Subcutaneous adipose tissue (tissue), 4 donors: Measurements from ENCODE around the gene DPH6. TPM values are rescaled to one million over a fixed set of nuclear protein-coding genes. Genes with fewer than 3 reads are reported as not detected.

Experiments
- total RNA-seq, 4 donors: library from RNA; depleted of rRNA; stranded (reverse); fragments of >200 nt; gene quantifications; one replicate each; pipeline ENCODE4 v1.1.0, GENCODE V29; 2016
- TF ChIP-seq, protein P1 (sequence below): fragments of 450-650 bp; IDR thresholded peaks from one replicate; pipeline ENCODE4 v1.5.1; 2016; ENCODE audit warnings: low read depth, mild to moderate bottlenecking, control low read depth, antibody characterized with exemption, moderate library complexity

The DPH6 gene
- total RNA-seq, 4 donors from 2014 or later = 10.2 to 22.3 (median 20.1) TPM

DNA sequence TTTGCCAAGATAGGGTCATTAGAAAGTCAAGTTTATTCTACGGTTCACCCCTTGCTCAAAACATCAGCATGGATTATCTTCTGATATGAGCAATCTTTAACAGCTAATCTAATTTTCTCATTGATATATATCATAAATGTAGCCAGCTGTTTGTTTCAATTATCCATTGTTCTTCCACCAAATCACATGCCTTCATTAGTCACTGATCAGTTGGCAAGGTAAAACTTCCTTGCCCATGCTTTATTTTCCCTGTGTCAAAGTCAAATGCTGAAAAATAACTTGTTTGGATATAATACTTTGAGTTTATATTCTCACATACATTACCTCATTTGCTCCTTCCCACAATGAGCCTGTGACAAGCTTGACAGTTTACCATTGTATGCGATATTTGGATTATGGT lies 60.6 kb downstream of the DPH6 start:
- TF ChIP-seq, protein P1, sequence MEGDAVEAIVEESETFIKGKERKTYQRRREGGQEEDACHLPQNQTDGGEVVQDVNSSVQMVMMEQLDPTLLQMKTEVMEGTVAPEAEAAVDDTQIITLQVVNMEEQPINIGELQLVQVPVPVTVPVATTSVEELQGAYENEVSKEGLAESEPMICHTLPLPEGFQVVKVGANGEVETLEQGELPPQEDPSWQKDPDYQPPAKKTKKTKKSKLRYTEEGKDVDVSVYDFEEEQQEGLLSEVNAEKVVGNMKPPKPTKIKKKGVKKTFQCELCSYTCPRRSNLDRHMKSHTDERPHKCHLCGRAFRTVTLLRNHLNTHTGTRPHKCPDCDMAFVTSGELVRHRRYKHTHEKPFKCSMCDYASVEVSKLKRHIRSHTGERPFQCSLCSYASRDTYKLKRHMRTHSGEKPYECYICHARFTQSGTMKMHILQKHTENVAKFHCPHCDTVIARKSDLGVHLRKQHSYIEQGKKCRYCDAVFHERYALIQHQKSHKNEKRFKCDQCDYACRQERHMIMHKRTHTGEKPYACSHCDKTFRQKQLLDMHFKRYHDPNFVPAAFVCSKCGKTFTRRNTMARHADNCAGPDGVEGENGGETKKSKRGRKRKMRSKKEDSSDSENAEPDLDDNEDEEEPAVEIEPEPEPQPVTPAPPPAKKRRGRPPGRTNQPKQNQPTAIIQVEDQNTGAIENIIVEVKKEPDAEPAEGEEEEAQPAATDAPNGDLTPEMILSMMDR = no peak

DNA sequence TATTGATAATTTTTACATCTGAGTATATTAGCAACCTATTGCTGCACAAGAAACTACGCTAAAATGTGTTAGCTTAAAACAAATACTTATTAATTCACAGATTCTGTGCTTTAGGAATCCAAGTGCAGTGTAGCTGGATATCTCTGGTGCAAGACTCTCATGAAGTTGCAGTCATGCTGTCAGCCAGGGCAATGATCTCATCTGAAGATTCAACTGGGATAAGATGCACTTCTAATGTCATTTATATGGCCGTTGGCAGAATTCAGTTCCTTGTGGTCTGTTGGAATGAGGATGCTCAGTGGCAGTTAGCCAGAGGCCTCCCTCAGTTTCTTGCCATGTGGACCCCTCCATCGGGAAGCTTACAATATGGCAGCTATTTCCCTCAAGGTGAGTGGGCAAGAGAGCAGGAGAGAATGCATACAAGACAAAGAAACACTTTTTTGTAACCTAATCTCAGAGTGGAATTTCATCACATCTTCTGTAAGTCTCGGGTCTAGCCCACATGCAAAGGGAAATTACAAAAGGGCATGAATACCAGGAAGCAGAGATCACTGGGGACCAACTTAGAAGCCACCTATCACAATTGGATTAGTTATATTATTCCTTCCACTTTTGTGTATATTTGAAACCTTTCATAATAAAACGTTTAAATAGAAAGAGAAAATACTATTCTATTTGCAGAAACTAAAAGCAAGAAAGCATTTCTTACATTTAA lies 61.6 kb downstream of the DPH6 start:
- TF ChIP-seq, protein P1 = no peak

DNA sequence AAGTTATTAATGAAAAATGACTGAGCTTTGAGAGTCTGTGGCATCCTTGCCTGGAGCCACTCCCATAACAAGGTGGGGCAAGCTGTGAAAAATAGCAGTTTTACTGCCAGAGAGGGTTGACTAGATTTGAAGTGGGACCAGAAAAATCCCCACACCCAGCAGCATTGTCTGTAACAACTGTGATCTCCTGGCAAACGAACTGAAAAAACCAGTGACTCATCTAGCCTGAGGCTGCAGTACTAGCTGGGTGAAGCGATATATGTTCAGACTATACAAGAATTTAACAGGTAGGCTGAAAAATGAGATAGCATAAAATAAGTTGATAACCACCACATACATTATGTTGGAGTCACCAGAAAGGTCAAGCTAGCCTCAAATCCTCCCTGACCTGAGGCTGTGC lies 64.0 kb downstream of the DPH6 start:
- TF ChIP-seq, protein P1 = no peak

DNA sequence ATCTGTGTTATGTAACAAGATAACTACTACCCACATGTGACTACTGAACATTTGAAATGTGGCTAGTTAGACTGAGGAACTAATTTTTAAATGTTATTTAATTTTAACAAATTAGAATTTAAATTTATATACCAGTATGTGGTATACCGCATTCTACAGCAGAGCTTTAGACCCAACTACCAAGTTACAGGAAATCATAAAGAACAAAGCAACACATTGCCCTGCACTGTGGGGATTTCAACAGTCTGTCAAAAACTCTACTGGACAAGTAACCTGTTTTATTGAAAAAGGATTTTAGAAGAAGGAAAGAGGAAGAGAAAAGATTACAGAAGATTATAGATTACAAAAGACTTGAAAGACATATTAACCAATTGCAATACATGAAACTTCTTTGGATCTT lies 64.9 kb downstream of the DPH6 start:
- TF ChIP-seq, protein P1 = no peak

DNA sequence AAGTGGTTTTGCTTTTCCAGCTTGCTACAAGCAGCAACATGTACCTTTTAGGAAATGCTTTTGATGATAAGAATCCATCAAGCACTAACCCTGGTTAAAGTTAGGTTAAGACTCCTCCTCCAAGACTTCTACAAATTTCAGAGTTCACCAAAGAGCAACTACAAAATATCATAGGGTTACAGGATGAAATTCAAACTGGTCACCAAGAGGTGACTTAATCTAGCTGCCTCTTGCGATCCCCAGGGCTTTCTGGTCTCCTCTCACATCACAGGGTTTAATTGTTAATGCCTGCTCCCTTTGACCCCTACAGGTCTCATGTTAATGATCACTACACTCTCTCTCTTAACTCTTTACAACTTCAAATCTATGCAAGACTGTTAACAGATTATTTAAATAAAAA lies 66.5 kb downstream of the DPH6 start:
- TF ChIP-seq, protein P1 = no peak

DNA sequence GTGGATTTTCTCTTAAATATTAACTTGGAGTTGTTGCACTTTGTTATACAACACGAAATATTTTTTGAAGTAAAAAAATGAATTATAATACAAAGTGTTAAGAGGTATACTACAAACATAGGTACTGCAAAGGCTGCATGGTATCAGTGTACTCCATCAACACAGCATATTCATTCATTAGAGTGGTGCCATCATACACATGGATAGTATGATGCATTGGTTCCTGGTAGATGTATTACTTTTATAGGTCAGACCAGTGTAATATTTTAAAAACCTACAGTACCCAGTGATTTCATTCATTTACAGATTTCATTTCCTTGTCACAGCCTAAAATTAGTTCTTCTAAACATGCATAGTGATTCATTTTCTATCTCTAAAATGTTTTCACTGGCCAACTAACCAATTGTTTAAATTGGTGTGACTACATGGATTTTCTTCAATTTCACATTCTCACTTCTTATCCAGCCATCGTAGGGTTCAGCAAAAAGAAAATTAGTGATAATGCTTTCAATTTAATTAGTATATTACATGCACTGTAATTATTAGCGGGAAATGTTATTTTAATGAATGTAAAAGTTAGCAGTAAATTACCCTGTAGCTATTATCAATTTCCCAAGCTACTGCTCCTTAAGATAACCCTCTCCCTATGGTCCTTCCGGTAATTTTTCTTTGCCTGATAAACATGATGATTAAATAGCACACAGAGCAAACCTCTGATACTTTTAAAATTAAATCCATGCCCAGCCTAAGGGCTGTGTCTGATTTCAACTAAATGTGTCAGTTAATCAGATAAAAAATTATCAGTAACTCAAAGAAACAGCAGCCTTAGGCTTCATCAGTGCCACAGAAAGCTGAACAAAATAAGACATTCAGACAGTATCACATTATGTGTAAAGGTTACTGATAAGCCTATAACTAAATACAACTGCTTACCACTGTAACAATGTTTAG lies 68.4 kb downstream of the DPH6 start:
- TF ChIP-seq, protein P1 = no peak

DNA sequence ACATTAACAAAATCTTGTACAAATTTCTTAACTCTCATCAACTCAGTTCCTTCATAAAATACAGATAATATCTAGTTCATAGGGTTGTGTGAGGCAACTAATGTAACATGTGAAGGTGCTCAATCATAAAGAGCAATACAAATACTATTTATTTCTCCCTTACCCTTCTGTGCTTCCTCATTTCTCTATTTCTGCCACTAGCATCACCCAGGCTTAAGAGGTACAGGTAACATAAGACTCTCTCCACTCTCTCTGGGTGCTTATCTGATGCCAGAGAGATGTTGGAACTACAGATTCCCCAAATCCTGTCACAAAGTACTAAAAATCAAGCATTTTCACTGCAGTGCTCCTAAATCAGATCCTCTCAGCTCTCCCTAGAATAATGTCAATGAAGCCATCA lies 74.9 kb downstream of the DPH6 start:
- TF ChIP-seq, protein P1 = no peak
